Glomerular endothelial cell (primary cell): ENCODE measurements around the gene EIF4A3. TPM values are rescaled to one million over a fixed set of nuclear protein-coding genes. Genes with fewer than 3 reads are reported as not detected.

Experiments
- DNase-seq: peaks from one replicate; pipeline ENCODE4 v3.0.0-alpha.2; 2011; ENCODE audit warnings: low read depth, low spot score; ENCODE audit errors: extremely low read depth
- total RNA-seq: library from RNA; depleted of rRNA; stranded (reverse); fragments of >200 nt; gene quantifications from 2 replicates; pipeline ENCODE4 v1.2.3, GENCODE V29; 2015

EIF4A3 gene
- total RNA-seq, 1 donor from 2014 or later = 71.3 TPM

GRCh38 chr17:80115159-80115558 lies 31.8 kb downstream of the EIF4A3 start:
- DNase-seq = no peak

DNA sequence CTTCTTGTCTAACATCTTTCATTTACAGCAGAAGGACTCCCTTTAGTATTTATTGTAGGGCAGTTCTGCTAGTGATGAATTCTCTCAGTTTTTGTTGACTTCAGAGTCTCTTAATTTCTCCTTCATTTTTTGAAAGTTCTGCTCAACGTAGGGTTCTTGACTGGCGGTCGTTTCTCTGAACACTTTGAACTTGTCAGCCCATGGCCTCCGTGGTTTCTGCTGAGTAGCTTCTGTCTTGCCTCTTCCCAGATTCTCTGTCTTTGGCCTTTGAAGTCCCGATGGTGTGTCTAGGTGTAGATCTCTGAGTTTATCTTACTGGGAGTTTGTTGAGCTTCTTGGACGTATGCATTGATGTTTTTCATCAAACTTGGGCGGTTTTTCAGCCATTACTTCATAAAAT lies 32.2 kb downstream of the EIF4A3 start:
- no peak for DNase-seq

DNA sequence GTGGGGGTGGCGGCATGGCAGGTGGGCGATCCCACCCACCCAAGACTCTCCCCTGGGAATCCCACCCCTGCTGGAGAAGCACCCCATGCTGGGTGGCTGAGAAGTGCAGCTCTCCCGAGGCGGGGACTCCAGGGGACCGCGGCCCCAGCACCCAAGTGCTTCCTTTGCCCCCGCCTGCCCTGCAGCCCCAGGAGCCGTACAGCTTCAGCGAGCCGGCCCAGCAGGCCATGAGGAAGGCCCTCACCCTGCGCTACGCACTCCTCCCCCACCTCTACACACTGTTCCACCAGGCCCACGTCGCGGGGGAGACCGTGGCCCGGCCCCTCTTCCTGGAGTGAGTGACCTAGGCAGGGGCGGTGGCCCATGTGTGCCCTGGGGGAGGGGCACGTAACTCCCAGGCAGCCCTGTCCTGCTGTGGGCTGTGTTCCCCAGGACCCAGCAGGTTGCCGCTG lies 33.9 kb downstream of the EIF4A3 start:
- no peak for DNase-seq

- DNase-seq = no peak
Measured at GRCh38 chr17:80112471-80113032, 34.4 kb downstream of the EIF4A3 start.

GRCh38 chr17:80111702-80112470 lies 35.0 kb downstream of the EIF4A3 start:
- no peak for DNase-seq

GRCh38 chr17:80110927-80111701 lies 35.8 kb downstream of the EIF4A3 start:
- no peak for DNase-seq

- DNase-seq = no peak
Measured at GRCh38 chr17:80110447-80110812, 36.5 kb downstream of the EIF4A3 start.

DNA sequence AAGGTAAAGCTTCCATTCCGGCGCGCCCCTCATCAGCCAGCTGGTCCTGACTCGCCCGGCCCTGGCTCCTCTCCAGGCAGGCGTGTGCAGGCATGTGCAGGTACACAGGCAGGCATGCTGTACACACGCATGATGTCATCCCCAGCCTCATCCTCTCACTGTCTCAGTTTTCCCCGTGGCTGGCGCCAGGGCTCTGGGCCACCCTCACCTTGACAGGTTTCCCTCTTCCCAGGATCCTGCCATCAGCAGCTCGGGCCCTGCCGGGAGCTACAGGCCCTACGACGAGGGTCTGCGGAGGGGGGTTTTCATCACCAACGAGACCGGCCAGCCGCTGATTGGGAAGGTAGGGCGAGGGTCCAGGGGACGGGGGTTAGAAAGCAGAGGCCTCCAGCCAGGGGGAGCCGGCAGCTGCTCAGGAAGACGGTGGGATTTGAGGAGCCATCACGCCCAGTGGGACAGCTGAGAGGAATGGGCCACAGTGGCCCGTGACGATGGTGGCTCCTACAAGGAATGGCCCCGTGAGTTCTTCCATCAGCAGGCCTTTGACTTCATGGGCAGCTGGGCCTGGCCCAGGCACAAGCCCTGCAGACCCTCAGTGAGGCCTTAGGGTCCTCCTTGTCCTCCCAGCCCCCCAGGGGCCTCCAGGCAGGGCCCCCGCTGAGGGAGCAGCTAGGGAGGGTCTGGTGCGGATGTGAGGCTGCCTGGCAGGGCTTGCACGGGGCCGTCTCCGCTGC lies 37.0 kb downstream of the EIF4A3 start:
- no peak for DNase-seq

DNA sequence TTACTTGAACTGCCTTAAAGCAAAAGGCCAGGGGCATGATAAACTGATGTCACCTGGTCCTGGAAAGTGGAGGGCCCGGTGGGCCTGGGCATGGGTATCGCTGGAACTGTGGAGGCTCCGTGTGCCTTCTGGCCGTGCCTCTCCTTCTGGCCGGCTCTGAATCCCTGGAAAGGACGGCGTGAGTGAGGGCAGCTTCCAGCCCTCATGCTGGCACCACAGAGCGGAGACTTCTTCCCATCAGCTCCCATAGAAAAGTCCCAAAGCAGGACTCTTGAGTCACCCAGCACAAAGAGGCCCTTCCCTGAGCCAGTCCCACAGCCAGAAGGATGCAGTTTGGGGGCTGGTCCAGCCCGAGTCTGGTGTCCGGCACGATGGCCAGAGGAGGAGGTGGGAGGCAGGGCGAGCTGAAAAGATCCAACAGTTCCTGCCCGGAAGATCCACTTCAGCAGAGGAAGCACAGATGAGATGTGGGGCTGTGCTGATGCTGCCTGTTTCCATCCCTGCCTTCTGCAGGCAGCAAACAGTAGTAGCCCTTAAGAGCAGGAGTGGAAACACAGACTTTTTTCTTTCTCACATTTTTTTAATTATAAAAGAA lies 37.8 kb downstream of the EIF4A3 start:
- DNase-seq = no peak

DNA sequence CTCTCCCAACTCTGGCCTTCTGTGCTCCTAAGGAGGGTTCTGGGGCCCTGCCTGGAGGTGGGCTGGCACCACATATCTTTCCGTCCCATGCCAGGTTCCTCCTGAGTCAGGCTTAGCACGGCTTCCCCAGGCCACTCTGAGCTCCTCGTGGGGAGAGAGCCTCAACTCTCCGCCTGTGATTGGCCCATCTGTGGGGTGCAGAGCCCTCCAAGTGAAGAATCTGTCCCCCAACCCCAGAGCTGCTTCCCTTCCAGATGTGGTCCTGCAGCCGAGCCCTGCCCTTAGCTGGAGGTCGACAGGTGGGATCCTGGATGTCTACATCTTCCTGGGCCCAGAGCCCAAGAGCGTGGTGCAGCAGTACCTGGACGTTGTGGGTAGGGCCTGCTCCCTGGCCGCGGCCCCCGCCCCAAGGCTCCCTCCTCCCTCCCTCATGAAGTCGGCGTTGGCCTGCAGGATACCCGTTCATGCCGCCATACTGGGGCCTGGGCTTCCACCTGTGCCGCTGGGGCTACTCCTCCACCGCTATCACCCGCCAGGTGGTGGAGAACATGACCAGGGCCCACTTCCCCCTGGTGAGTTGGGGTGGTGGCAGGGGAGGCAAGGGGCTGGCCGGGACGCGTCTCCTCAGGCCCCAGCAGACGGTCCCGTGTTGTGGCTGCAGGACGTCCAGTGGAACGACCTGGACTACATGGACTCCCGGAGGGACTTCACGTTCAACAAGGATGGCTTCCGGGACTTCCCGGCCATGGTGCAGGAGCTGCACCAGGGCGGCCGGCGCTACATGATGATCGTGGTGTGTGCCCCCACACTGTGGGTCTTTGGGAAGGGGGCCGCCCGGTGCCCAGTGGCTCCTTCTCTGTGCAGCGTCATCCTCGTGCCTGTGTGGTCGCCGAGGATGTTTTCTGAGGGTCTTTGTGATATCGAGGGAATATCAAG lies 38.6 kb downstream of the EIF4A3 start:
- DNase-seq = no peak

DNA sequence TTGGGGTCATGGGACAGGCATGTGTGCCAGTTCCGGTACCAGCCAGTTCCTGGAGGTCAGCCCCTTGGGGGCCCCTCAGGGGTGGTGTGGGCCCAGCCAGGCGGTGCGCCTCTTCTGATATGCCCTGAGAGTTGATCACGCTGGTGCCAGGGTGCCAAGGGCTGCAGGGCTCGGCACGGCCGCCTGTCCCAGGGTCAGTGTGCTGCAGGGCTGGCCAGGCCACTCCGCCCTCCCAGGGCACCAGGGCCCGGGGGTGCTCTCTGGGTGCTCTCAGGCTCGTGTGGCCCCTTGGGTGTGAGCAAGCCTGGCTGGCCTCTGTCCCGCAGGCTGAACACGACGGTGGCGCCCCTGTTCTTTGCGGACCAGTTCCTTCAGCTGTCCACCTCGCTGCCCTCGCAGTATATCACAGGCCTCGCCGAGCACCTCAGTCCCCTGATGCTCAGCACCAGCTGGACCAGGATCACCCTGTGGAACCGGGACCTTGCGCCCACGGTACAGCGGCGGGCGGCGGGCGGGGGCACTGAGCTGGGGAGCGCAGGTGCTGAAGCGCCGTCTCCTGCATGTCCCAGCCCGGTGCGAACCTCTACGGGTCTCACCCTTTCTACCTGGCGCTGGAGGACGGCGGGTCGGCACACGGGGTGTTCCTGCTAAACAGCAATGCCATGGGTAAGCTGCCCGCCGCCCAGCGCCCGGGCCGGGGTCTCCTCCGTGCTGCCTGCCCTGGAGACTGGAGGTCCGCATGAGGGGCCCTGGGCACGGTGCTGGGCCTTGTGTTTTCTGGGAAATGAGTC lies 39.5 kb downstream of the EIF4A3 start:
- no peak for DNase-seq

GRCh38 chr17:80106751-80107150 lies 40.2 kb downstream of the EIF4A3 start:
- no peak for DNase-seq

DNA sequence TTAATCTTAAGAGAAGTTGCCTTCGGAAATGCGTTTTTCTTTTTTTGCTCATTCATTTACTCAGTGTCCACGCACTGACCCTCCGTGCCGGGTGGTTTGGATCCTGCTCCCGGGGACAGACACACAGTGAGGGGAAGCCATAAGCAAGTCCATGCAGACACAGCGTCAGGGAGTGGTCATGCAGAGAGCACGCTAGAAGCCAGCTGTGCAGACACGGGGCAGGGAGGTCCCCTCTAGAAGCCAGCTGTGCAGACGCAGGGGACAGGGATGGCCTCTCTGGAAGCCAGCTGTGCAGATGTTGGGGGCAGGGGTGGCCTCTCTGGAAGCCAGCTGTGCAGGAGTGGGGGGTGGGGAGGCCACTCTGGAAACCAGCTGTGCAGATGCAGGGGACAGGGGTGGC lies 40.8 kb downstream of the EIF4A3 start:
- no peak for DNase-seq

GRCh38 chr17:80105762-80106161 lies 41.2 kb downstream of the EIF4A3 start:
- DNase-seq = no peak

DNA sequence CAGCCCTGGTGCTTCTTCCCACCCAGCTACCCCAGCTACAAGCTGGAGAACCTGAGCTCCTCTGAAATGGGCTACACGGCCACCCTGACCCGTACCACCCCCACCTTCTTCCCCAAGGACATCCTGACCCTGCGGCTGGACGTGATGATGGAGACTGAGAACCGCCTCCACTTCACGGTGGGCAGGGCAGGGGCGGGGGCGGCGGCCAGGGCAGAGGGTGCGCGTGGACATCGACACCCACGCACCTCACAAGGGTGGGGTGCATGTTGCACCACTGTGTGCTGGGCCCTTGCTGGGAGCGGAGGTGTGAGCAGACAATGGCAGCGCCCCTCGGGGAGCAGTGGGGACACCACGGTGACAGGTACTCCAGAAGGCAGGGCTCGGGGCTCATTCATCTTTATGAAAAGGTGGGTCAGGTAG lies 42.0 kb downstream of the EIF4A3 start:
- no peak for DNase-seq

- DNase-seq = no peak
Measured at GRCh38 chr17:80104321-80104955, 42.5 kb downstream of the EIF4A3 start.

DNA sequence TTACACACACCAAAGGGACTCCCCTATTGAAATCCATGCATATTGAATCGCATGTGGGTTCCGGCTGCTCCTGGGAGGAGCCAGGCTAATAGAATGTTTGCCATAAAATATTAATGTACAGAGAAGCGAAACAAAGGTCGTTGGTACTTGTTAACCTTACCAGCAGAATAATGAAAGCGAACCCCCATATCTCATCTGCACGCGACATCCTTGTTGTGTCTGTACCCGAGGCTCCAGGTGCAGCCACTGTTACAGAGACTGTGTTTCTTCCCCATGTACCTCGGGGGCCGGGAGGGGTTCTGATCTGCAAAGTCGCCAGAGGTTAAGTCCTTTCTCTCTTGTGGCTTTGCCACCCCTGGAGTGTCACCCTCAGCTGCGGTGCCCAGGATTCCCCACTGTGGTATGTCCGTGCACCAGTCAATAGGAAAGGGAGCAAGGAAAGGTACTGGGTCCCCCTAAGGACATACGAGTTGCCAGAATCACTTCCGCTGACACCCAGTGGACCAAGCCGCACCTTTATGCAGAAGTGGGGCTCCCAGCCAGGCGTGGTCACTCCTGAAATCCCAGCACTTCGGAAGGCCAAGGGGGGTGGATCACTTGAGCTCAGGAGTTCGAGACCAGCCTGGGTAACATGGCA lies 43.4 kb downstream of the EIF4A3 start:
- DNase-seq = no peak
